Esophagus muscularis mucosa (tissue), 3 donors: ENCODE results near the gene DCAF4.

Source experiments
- POLR2AphosphoS5 ChIP-seq, 2 donors: sonication (generic); formaldehyde crosslinking; IDR thresholded peaks; one replicate each; pipeline ENCODE4 v1.6.1; 2017; ENCODE audit warnings: antibody characterized with exemption in 2 of 2
- TF ChIP-seq, protein P1 (sequence below), 3 experiments: fragments of 200-600 bp in 2 of 3; fragments of 450-650 bp in 1 of 3; sonication (generic) in 2 of 3; IDR thresholded peaks; one replicate each; pipeline ENCODE4 v1.5.1; 2017 to 2019; ENCODE audit warnings: antibody characterized with exemption in 3 of 3, mild to moderate bottlenecking in 2 of 3, moderate library complexity in 1 of 3

DNA sequence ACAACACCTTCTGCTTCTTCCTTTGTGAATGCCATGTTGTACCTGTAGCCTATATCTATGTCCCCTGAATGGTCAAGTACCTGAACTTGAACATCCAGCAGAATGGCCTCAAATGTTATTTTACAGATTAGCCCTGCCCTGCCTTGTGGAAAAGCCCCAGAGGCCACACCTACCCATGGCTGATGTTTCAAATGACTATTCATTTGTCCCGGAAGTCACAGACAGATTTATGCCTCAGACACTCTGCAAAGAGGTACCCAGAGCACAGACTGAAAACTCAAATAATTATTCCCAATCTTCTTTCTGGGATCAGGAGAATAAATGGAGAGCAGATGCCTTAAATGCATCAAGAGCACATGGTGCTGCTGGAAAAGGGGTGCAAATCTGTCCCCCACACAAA lies 19.4 kb upstream of the DCAF4 start:
- TF ChIP-seq, protein P1, sequence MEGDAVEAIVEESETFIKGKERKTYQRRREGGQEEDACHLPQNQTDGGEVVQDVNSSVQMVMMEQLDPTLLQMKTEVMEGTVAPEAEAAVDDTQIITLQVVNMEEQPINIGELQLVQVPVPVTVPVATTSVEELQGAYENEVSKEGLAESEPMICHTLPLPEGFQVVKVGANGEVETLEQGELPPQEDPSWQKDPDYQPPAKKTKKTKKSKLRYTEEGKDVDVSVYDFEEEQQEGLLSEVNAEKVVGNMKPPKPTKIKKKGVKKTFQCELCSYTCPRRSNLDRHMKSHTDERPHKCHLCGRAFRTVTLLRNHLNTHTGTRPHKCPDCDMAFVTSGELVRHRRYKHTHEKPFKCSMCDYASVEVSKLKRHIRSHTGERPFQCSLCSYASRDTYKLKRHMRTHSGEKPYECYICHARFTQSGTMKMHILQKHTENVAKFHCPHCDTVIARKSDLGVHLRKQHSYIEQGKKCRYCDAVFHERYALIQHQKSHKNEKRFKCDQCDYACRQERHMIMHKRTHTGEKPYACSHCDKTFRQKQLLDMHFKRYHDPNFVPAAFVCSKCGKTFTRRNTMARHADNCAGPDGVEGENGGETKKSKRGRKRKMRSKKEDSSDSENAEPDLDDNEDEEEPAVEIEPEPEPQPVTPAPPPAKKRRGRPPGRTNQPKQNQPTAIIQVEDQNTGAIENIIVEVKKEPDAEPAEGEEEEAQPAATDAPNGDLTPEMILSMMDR (IDR thresholded peaks at IDR 0.05) = no peak
- TF ChIP-seq POLR2AphosphoS5 (IDR thresholded peaks at IDR 0.05) = no peak
